ENCODE measurements around the gene MLX. TPM values are rescaled to one million over a fixed set of nuclear protein-coding genes. Genes with fewer than 3 reads are reported as not detected.
"Not testable (repeated sequence)": the region's sequence is repeated elsewhere in the genome, so short reads cannot be mapped to it uniquely, and the experiment has no call there.

Gene MLX
- total RNA-seq, 1 donor from 2014 or later = 22.8 TPM

- not testable (repeated sequence) for FAIRE-seq; DNase-seq (ENCODE audit: low spot score in 2 of 2)
Measured at GRCh38 chr17:42609814-42610801, 43.2 kb downstream of the MLX start.

- DNase-seq (ENCODE audit: low spot score in 2 of 2) = no peak
- no peak for FAIRE-seq
Measured at GRCh38 chr17:42612013-42612412, 45.1 kb downstream of the MLX start.

- DNase-seq (ENCODE audit: low spot score in 2 of 2) = no peak
- FAIRE-seq = no peak
Measured at GRCh38 chr17:42613699-42614295, 46.9 kb downstream of the MLX start.

GRCh38 chr17:42617956-42618431 is 51.1 kb downstream of the MLX start:
- FAIRE-seq (no peak), DNase-seq (ENCODE audit: low spot score in 2 of 2) (no peak)

- FAIRE-seq = no peak
- no peak for DNase-seq (ENCODE audit: low spot score in 2 of 2)
Measured at GRCh38 chr17:42618442-42619150, 51.7 kb downstream of the MLX start.

GRCh38 chr17:42621987-42622386 is 55.1 kb downstream of the MLX start:
- not testable (repeated sequence) for DNase-seq (ENCODE audit: low spot score in 2 of 2); FAIRE-seq

Other genes starting within 250 kb of the MLX start
- 26.5 TPM for gene STAT3, start 178.7 kb upstream of the MLX start, total RNA-seq
- gene CAVIN1, start 143.8 kb upstream of the MLX start, total RNA-seq = 8.2 TPM
- 207 TPM for gene ATP6V0A1, start 108.2 kb upstream of the MLX start, total RNA-seq
- 10.6 TPM for gene NAGLU, start 30.9 kb upstream of the MLX start, total RNA-seq
- gene HSD17B1, start 14.2 kb upstream of the MLX start, total RNA-seq = 1.6 TPM
- 4.1 TPM for gene COASY, start 5.0 kb upstream of the MLX start, total RNA-seq
- gene PSMC3IP, start 10.6 kb downstream of the MLX start, total RNA-seq = 4.5 TPM
- gene RETREG3, start 42.3 kb downstream of the MLX start, total RNA-seq = 59.5 TPM
- gene TUBG1, start 42.6 kb downstream of the MLX start, total RNA-seq = 11.4 TPM
- 8.2 TPM for gene TUBG2, start 92.2 kb downstream of the MLX start, total RNA-seq
- gene PLEKHH3, start 109.9 kb downstream of the MLX start, total RNA-seq = 2.0 TPM
- 0.41 TPM for gene CCR10, start 114.7 kb downstream of the MLX start, total RNA-seq
- 5.3 TPM for gene CNTNAP1, start 115.4 kb downstream of the MLX start, total RNA-seq
- gene EZH1, start 177.9 kb downstream of the MLX start, total RNA-seq = 24.9 TPM
- gene RAMP2, start 194.1 kb downstream of the MLX start, total RNA-seq = 15.9 TPM
- gene VPS25, start 206.3 kb downstream of the MLX start, total RNA-seq = 26.1 TPM
- gene WNK4, start 213.5 kb downstream of the MLX start, total RNA-seq = 0.41 TPM
- gene COA3, start 231.6 kb downstream of the MLX start, total RNA-seq = 98.6 TPM
- gene CNTD1, start 231.8 kb downstream of the MLX start, total RNA-seq = 0.82 TPM